ENCODE measurements around the gene EIF5AL1.
"Not testable (repeated sequence)": the region's sequence is repeated elsewhere in the genome, so short reads cannot be mapped to it uniquely, and the experiment has no call there.

EIF5AL1 gene

GRCh38 chr10:79533142-79533902, 21.0 kb downstream of the EIF5AL1 start:
- POLR2A ChIA-PET; CTCF ChIA-PET; DNase-seq (ENCODE audit: low read depth, low spot score): not testable (repeated sequence)

GRCh38 chr10:79533903-79534175, 21.5 kb downstream of the EIF5AL1 start:
- H3K4me3 ChIP-seq (ENCODE audit: low read depth, low read length); DNase-seq (ENCODE audit: low read depth, low spot score); CTCF ChIA-PET; POLR2A ChIA-PET: not testable (repeated sequence)

More at GRCh38 chr10:79533142-79533902, 21.0 kb downstream of the EIF5AL1 start:
- not testable (repeated sequence) for H3K4me3 ChIP-seq (ENCODE audit: low read depth, low read length)

GRCh38 chr10:79538311-79538710, 26.0 kb downstream of the EIF5AL1 start:
- DNase-seq (ENCODE audit: low read depth, low spot score); POLR2A ChIA-PET; H3K4me3 ChIP-seq (ENCODE audit: low read depth, low read length): not testable (repeated sequence)
- CTCF ChIA-PET = interaction anchor here (0.9 to 2.4 kb wide), 9 partner anchors 13 to 684 kb away, joined by 3 to 10 read pairs (median 5); no protein-coding TSS in a partner anchor

- CTCF ChIA-PET = interaction anchor here (2.9 kb wide), 1 partner anchor 506 kb away, joined by 12 read pairs; no protein-coding TSS in a partner anchor
- H3K4me3 ChIP-seq (ENCODE audit: low read depth, low read length); POLR2A ChIA-PET; DNase-seq (ENCODE audit: low read depth, low spot score): not testable (repeated sequence)
These were observed 28.6 kb downstream of the EIF5AL1 start for GRCh38 chr10:79540930-79541329.

- CTCF ChIA-PET = interaction anchor here (0.6 to 2.9 kb wide), 3 partner anchors 386 to 504 kb away, joined by 3 to 12 read pairs (median 4); no protein-coding TSS in a partner anchor
- no peak for DNase-seq (ENCODE audit: low read depth, low spot score)
- POLR2A ChIA-PET = no interaction called here
These were observed 30.3 kb downstream of the EIF5AL1 start for GRCh38 chr10:79542626-79543025.

GRCh38 chr10:79544408-79544807, 32.1 kb downstream of the EIF5AL1 start:
- H3K4me3 ChIP-seq (ENCODE audit: low read depth, low read length); POLR2A ChIA-PET; CTCF ChIA-PET; DNase-seq (ENCODE audit: low read depth, low spot score): not testable (repeated sequence)

More at GRCh38 chr10:79542626-79543025, 30.3 kb downstream of the EIF5AL1 start:
- no peak overlapping the region for H3K4me3 ChIP-seq (ENCODE audit: low read depth, low read length)
- no peak for TF ChIP-seq CTCF (IDR thresholded peaks at IDR 0.05; ENCODE audit: insufficient read depth, low read length, missing control alignments)

GRCh38 chr10:79544926-79545659, 32.8 kb downstream of the EIF5AL1 start:
- DNase-seq (ENCODE audit: low read depth, low spot score); CTCF ChIA-PET; H3K4me3 ChIP-seq (ENCODE audit: low read depth, low read length); POLR2A ChIA-PET: not testable (repeated sequence)

- CTCF ChIA-PET = interaction anchor here (1.0 to 1.4 kb wide), 2 partner anchors 10 to 500 kb away, joined by 4 read pairs; no protein-coding TSS in a partner anchor
- DNase-seq (ENCODE audit: low read depth, low spot score); H3K4me3 ChIP-seq (ENCODE audit: low read depth, low read length); POLR2A ChIA-PET: not testable (repeated sequence)
These were observed 34.8 kb downstream of the EIF5AL1 start for GRCh38 chr10:79547128-79547527.

GRCh38 chr10:79547973-79548372, 35.6 kb downstream of the EIF5AL1 start:
- no peak overlapping the region for H3K4me3 ChIP-seq (ENCODE audit: low read depth, low read length)
- CTCF ChIA-PET = interaction anchor here (1.4 kb wide), 1 partner anchor 499 kb away, joined by 4 read pairs; no protein-coding TSS in a partner anchor
- POLR2A ChIA-PET = no interaction called here
- no peak for DNase-seq (ENCODE audit: low read depth, low spot score)
- TF ChIP-seq CTCF (IDR thresholded peaks at IDR 0.05; ENCODE audit: insufficient read depth, low read length, missing control alignments) = no peak

GRCh38 chr10:79552143-79552542, 39.8 kb downstream of the EIF5AL1 start:
- CTCF ChIA-PET = interaction anchor here (1.1 to 2.6 kb wide), 2 partner anchors 10 to 13 kb away, joined by 5 to 9 read pairs; no protein-coding TSS in a partner anchor
- no peak for TF ChIP-seq CTCF (IDR thresholded peaks at IDR 0.05; ENCODE audit: insufficient read depth, low read length, missing control alignments)
- no peak overlapping the region for H3K4me3 ChIP-seq (ENCODE audit: low read depth, low read length)
- POLR2A ChIA-PET = no interaction called here
- no peak for DNase-seq (ENCODE audit: low read depth, low spot score)

Data from AG04449 (cell line).